ENCODE results near the gene KDM4D.

DNA sequence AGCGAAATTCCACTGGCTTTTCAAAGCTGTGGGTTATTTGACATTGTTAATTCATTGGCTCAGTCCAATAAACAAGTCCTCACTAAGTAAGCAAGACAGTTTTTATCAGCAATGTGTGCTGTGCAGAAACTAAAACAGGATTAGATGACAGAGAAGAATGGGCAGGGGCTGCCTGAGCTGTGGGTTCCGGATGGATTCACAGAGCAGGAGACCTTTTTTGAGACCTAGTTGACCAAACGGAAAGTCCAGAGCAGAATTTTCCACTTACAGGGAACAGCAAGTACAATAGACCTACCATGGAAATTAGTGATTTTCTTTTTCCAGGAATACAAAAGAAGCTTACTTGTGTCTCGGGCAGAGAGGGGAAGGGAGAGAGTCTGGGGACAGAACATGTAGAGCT lies 70.5 kb downstream of the KDM4D start:
- TF ChIP-seq, protein P1, sequence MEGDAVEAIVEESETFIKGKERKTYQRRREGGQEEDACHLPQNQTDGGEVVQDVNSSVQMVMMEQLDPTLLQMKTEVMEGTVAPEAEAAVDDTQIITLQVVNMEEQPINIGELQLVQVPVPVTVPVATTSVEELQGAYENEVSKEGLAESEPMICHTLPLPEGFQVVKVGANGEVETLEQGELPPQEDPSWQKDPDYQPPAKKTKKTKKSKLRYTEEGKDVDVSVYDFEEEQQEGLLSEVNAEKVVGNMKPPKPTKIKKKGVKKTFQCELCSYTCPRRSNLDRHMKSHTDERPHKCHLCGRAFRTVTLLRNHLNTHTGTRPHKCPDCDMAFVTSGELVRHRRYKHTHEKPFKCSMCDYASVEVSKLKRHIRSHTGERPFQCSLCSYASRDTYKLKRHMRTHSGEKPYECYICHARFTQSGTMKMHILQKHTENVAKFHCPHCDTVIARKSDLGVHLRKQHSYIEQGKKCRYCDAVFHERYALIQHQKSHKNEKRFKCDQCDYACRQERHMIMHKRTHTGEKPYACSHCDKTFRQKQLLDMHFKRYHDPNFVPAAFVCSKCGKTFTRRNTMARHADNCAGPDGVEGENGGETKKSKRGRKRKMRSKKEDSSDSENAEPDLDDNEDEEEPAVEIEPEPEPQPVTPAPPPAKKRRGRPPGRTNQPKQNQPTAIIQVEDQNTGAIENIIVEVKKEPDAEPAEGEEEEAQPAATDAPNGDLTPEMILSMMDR (conservative IDR thresholded peaks at IDR 0.05; ENCODE audit: low read length), result no peak
- TF ChIP-seq EZH2phosphoT487 (IDR thresholded peaks at IDR 0.05; ENCODE audit: borderline replicate concordance), result no peak

All from Loucy (cell line).